ENCODE results near the gene ASIC2.

DNA sequence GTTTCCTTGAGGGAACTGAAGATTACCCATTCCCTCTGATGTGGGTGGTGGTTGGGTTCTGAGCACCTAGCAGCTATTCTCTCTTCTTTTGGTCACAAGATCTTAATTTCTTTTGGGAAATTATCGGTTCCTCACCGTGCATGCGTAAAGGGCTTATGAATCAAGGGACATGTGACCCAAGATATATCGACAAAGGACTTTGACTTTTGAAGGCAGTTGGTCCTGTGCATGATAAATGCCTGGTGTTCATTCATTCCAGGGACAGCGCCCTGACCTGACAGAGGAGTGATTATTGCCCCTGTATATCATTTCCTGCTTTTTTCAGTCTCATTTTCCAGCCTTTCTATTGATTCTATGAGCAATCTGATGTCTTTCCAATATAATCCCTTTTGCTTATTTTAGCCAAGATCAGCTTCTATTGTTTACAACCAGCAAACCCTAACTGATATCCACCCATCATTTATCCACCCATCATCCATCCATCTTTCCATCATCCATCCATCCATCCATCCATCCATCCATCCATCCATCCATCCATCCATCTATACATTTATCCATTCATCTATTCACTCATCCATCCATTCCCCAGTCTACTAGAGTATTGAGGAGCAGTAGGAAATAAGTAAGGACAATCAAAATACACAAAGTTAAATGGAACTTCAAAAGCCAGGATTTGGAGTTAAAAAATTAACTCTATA, 25.1 kb downstream of the ASIC2 start:
- TF ChIP-seq, protein P1, sequence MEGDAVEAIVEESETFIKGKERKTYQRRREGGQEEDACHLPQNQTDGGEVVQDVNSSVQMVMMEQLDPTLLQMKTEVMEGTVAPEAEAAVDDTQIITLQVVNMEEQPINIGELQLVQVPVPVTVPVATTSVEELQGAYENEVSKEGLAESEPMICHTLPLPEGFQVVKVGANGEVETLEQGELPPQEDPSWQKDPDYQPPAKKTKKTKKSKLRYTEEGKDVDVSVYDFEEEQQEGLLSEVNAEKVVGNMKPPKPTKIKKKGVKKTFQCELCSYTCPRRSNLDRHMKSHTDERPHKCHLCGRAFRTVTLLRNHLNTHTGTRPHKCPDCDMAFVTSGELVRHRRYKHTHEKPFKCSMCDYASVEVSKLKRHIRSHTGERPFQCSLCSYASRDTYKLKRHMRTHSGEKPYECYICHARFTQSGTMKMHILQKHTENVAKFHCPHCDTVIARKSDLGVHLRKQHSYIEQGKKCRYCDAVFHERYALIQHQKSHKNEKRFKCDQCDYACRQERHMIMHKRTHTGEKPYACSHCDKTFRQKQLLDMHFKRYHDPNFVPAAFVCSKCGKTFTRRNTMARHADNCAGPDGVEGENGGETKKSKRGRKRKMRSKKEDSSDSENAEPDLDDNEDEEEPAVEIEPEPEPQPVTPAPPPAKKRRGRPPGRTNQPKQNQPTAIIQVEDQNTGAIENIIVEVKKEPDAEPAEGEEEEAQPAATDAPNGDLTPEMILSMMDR (IDR thresholded peaks at IDR 0.05): no peak
- no peak for TF ChIP-seq POLR2A (IDR thresholded peaks at IDR 0.05)
